NCI-H2029 treated with DMSO at 0.1 percent for 48 hours (cell line): Measurements from ENCODE around the gene RAPGEFL1.
A peak's percentile ranks its signal among the peaks of the same experiment; 100 is the strongest.
"Not testable (repeated sequence)": the region's sequence is repeated elsewhere in the genome, so short reads cannot be mapped to it uniquely, and the experiment has no call there.

Source experiments
- DNase-seq: peaks from one replicate; lab custom pipeline; 2025; lab: John Stamatoyannopoulos, UW

The RAPGEFL1 gene

GRCh38 chr17:40209404-40210093 lies 32.3 kb downstream of the RAPGEFL1 start:
- DNase-seq: no peak

- not testable (repeated sequence) for DNase-seq
These were observed 36.6 kb downstream of the RAPGEFL1 start for GRCh38 chr17:40213914-40214313.

- no peak for DNase-seq
These were observed 40.9 kb downstream of the RAPGEFL1 start for GRCh38 chr17:40218006-40218739.

GRCh38 chr17:40218740-40219593 lies 41.7 kb downstream of the RAPGEFL1 start, which contains the start of gene WIPF2:
Gene WIPF2, plus strand, starts transcription at chr17:40219304. Its CDS starts 37,156 bp downstream, at chr17:40256460.
- DNase-seq: peak; percentile 83

- DNase-seq: peak; percentile 38
These were observed 42.5 kb downstream of the RAPGEFL1 start for GRCh38 chr17:40219594-40220338.

DNA sequence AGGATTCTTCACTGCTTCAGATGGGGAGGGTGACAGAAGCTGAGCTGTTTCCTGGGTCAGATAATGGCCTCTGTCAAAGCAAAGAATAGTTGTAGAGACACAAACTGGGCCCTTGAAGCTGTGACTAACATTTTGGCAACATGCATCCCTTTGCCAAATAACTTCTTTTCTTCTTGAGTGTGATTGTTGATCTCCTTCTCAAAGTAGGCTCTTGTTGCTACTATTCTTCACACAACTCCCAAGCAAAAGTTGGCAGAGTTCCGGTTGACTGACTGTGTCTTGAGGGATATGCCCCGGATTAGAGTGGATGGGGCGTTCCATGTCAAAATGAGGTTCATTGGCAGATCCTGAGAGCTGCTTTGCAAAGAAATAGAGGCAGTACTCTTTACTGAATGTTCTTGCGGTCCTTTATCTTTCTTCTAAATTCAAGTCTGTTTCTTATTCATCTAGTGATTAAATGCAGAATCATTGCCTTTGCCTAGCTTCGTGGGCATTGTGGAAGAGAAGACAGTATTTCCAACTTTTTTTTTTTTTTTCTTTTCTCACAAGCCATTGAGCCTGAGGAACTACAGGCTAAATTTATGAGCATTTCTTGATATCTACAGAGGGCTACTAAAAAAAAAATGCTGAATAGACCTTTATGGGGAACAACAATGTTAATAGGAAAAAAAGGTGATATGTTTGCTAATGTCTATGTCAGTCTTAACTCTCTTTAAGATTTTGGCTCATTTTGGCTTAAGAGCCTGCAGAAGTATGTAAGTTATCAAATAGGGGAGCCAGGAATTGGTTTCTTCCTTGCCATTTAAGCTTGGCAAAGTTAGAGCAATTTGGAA lies 47.7 kb downstream of the RAPGEFL1 start:
- DNase-seq: no peak

DNA sequence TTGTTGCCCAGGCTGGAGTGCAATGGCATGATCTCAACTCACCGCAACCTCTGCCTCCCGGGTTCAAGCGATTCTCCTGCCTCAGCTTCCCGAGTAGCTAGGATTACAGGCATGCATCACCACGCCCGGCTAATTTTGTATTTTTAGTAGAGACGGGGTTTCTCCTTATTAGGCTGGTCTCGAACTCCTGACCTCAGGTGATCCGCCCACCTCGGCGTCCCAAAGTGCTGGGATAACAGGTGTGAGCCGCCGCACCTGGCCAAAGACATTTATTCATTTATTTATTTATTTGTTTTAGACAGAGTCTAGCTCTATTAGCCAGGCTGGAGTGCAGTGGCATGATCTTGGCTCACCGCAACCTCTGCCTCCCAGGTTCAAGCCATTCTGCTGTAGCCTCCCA lies 51.9 kb downstream of the RAPGEFL1 start:
- DNase-seq: not testable (repeated sequence)

DNA sequence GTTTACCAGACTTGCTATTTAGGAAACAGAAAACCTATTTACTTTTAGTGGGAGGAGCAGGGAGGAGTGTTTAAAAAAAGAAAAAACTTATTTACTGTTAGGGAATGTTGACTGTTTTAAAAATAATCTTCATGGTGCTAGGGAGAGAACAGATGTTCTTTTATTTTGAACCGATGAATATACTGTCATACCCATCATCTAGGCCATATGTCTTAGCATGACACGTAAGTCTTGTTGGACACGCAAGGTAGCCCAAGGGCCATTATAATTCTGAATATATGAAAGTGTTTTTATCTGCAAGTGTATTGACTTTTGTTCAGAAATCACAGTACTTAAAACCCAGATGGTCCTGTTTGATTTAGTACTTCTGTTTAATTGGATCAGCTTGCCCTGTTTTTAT lies 53.4 kb downstream of the RAPGEFL1 start:
- no peak for DNase-seq

- DNase-seq: not testable (repeated sequence)
These were observed 54.7 kb downstream of the RAPGEFL1 start for GRCh38 chr17:40231928-40232327.

- no peak for DNase-seq
These were observed 64.1 kb downstream of the RAPGEFL1 start for GRCh38 chr17:40241252-40241834.

DNA sequence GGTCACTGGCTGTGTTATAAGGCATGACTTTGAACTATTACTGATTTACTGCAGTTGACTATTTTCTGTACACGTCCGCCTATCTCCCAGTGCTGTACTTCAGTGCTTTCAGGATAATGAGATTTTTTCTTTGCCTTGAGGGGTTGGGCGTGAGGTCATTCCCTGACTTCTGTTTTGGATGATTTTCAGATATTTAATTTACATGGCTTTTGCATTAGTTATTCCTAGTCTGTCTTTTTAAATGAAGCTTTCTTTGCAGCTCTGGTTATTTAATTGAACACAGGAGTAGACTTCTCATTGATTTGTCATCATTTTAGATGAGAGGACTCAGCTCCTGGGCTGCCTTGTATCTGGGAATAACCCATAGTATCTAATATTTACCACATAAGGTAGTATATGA lies 65.5 kb downstream of the RAPGEFL1 start:
- DNase-seq: no peak

DNA sequence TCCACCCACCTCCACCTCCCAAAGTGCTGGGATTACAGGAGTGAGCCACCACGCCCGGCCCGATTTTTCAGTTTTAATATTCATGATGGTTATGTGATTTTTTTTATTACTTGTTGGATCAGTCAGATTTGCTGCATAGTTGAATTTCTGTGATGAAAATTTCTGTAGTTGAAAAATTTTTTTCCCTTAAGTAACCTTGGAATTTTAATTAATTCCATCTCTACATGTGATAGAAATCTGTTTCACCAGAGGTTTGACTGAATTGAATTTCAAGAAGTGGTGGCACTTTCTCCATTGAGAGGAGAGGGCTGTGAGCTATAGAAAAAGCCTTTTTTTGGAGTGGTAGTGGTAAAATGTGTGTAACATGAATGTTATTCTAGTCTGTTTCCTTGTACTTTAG lies 66.5 kb downstream of the RAPGEFL1 start:
- DNase-seq: no peak

DNA sequence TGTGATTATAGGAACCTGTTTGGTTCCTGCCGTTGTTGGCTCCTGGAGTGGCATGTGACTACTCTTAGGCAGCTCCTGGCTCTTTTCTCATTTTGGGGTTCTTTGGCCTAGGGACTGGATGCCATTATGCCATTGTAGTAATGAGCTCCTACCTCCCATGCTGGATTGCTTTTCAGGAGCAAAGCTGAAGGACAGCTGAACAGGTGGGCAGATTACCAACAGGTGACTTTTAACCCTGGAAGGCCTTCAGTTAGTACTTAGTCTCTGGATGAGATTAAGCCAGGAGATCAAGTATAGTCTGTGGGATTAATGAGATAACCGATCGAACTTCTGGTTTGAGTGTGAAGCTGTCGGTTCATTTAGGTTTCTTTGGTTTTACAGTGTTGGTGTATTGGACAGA lies 67.0 kb downstream of the RAPGEFL1 start:
- DNase-seq: no peak
